Coronary artery (tissue), 2 donors: Measurements from ENCODE around the gene RBFOX2.
"Not testable (repeated sequence)": the region's sequence is repeated elsewhere in the genome, so short reads cannot be mapped to it uniquely, and the experiment has no call there.

Source experiments
- DNase-seq: peaks from one replicate; pipeline ENCODE4 v3.0.0-alpha.2; 2017; ENCODE audit warnings: low spot score
- H3K27ac ChIP-seq, 2 donors: fragments of 200-600 bp; sonication (generic); one replicate each; pipeline ENCODE4 v1.5.1; 2016 to 2019
- H3K4me3 ChIP-seq: fragments of 200-600 bp; sonication (generic); 2 replicates; pipeline ENCODE4 v1.5.1; 2016; ENCODE audit warnings: mild to moderate bottlenecking, moderate library complexity
- CTCF ChIP-seq: fragments of 200-600 bp; sonication (generic); IDR thresholded peaks from one replicate; pipeline ENCODE4 v1.5.1; 2019; ENCODE audit warnings: antibody characterized with exemption

The RBFOX2 gene

GRCh38 chr22:36027579-36027934 lies 1.1 kb downstream of the RBFOX2 start:
- Histone ChIP-seq H3K27ac (peak overlapping the region; percentile 92 to 96), H3K4me3 (peak overlapping the region; percentile 84)
- no peak for TF ChIP-seq CTCF
- no peak for DNase-seq

- Histone ChIP-seq H3K4me3 (peak overlapping the region; percentile 84), H3K27ac (peak overlapping the region in 1 of 2 donors; percentile 92)
- no peak for TF ChIP-seq CTCF
- no peak for DNase-seq
Measured at GRCh38 chr22:36026741-36027140, 1.9 kb downstream of the RBFOX2 start.

- DNase-seq = no peak
Measured at GRCh38 chr22:36022697-36023096, 5.9 kb downstream of the RBFOX2 start.

GRCh38 chr22:36022162-36022561 lies 6.5 kb downstream of the RBFOX2 start:
- no peak for TF ChIP-seq CTCF

More at GRCh38 chr22:36022697-36023096, 5.9 kb downstream of the RBFOX2 start:
- no peak overlapping the region for H3K4me3 ChIP-seq
- H3K27ac ChIP-seq = peak overlapping the region in 1 of 2 donors; percentile 65
- no peak for TF ChIP-seq CTCF

GRCh38 chr22:36021606-36022153 lies 6.9 kb downstream of the RBFOX2 start:
- DNase-seq = no peak
- no peak for TF ChIP-seq CTCF
- Histone ChIP-seq H3K27ac (peak overlapping the region; percentile 54 to 65), H3K4me3 (peak overlapping the region; percentile 15)

More at GRCh38 chr22:36022162-36022561, 6.5 kb downstream of the RBFOX2 start:
- peak overlapping the region; percentile 15 for H3K4me3 ChIP-seq
- no peak for DNase-seq
- peak overlapping the region; percentile 54 to 65 for H3K27ac ChIP-seq

GRCh38 chr22:36020865-36021264 lies 7.8 kb downstream of the RBFOX2 start:
- H3K27ac ChIP-seq, DNase-seq, H3K4me3 ChIP-seq: not testable (repeated sequence)

- TF ChIP-seq CTCF = no peak
- no peak for DNase-seq
- Histone ChIP-seq H3K27ac (no peak overlapping the region), H3K4me3 (no peak overlapping the region)
Measured at GRCh38 chr22:36017651-36018091, 11.0 kb downstream of the RBFOX2 start.
